ENCODE results near the gene PRPF19. TPM values are rescaled to one million over a fixed set of nuclear protein-coding genes. Genes with fewer than 3 reads are reported as not detected.

The PRPF19 gene
- total and polyA plus RNA-seq, 4 experiments from 2014 or later: 10.8 to 99.2 (median 57.2) TPM

- peaks cover 2 to 9% (median 3%) of the 10 kb centered on the region in 4 donors for H3K4me1 Mint-ChIP-seq
- H3K36me3 ChIP-seq (ENCODE audit: insufficient read depth, low read length): no peaks in the 10 kb centered on the region
- CTCF ChIA-PET (ENCODE audit: partially characterized antibody): no interaction called here
These were observed 32.1 kb upstream of the PRPF19 start for GRCh38 chr11:60938500-60938899.

GRCh38 chr11:60937811-60938210 is 31.4 kb upstream of the PRPF19 start:
- no peak overlapping the region for H3K4me3 ChIP-seq (ENCODE audit: low read length in 2 of 2)
- H3K9me3 Mint-ChIP-seq: no peaks in the 10 kb centered on the region
- no peak overlapping the region for H3K27ac ChIP-seq (ENCODE audit: low read depth, low read length)
- H3K4me3 Mint-ChIP-seq: no peak overlapping the region
- H3K27ac Mint-ChIP-seq: peak overlapping the region in 1 of 7 donors; percentile 8
- no peaks in the 10 kb centered on the region for H3K36me3 Mint-ChIP-seq
- POLR2A ChIA-PET (ENCODE audit: partially characterized antibody): no interaction called here
- DNase-seq: no peak
- peaks cover 0 to 7% of the 10 kb centered on the region in 2 donors for H3K27me3 Mint-ChIP-seq
- no peaks in the 10 kb centered on the region for H3K27me3 ChIP-seq (ENCODE audit: insufficient read depth, low read length)
- peaks cover 2 to 9% (median 3%) of the 10 kb centered on the region in 4 donors for H3K4me1 Mint-ChIP-seq
- intact Hi-C loops (cut with micrococcal nuclease): no loop called here
- CTCF ChIA-PET (ENCODE audit: partially characterized antibody): no interaction called here
- H3K4me1 ChIP-seq (ENCODE audit: insufficient read depth, low read length): no peaks in the 10 kb centered on the region
- H3K9me3 ChIP-seq (ENCODE audit: control insufficient read depth in 1 of 2, low read length in 2 of 2): no peaks in the 10 kb centered on the region
- no peaks in the 10 kb centered on the region for H3K36me3 ChIP-seq (ENCODE audit: insufficient read depth, low read length)

More at GRCh38 chr11:60938500-60938899, 32.1 kb upstream of the PRPF19 start:
- Histone ChIP-seq H3K9me3 (ENCODE audit: control insufficient read depth in 1 of 2, low read length in 2 of 2) (no peaks in the 10 kb centered on the region), H3K4me1 (ENCODE audit: insufficient read depth, low read length) (no peaks in the 10 kb centered on the region), H3K27ac (ENCODE audit: low read depth, low read length) (no peak overlapping the region), H3K4me3 (ENCODE audit: low read length in 2 of 2) (no peak overlapping the region), H3K27me3 (ENCODE audit: insufficient read depth, low read length) (no peaks in the 10 kb centered on the region)
- no peak for DNase-seq
- Mint-ChIP-seq H3K27ac (peak overlapping the region in 1 of 7 donors; percentile 8), H3K27me3 (peaks cover 0 to 7% of the 10 kb centered on the region in 2 donors), H3K9me3 (no peaks in the 10 kb centered on the region), H3K36me3 (no peaks in the 10 kb centered on the region), H3K4me3 (no peak overlapping the region)
- intact Hi-C loops (cut with micrococcal nuclease): no loop called here
- POLR2A ChIA-PET (ENCODE audit: partially characterized antibody): no interaction called here

- Mint-ChIP-seq H3K27ac (peak overlapping the region in 1 of 7 donors; percentile 12), H3K9me3 (no peaks in the 10 kb centered on the region), H3K4me1 (peaks cover 2 to 9% (median 3%) of the 10 kb centered on the region in 4 donors), H3K4me3 (no peak overlapping the region), H3K36me3 (no peaks in the 10 kb centered on the region), H3K27me3 (peaks cover 0 to 7% of the 10 kb centered on the region in 2 donors)
- CTCF ChIA-PET (ENCODE audit: partially characterized antibody): no interaction called here
- no peaks in the 10 kb centered on the region for H3K9me3 ChIP-seq (ENCODE audit: control insufficient read depth in 1 of 2, low read length in 2 of 2)
- no peaks in the 10 kb centered on the region for H3K27me3 ChIP-seq (ENCODE audit: insufficient read depth, low read length)
- H3K4me3 ChIP-seq (ENCODE audit: low read length in 2 of 2): no peak overlapping the region
- POLR2A ChIA-PET (ENCODE audit: partially characterized antibody): no interaction called here
- intact Hi-C loops (cut with micrococcal nuclease): no loop called here
- no peak for DNase-seq
- H3K27ac ChIP-seq (ENCODE audit: low read depth, low read length): no peak overlapping the region
- H3K36me3 ChIP-seq (ENCODE audit: insufficient read depth, low read length): no peaks in the 10 kb centered on the region
- H3K4me1 ChIP-seq (ENCODE audit: insufficient read depth, low read length): no peaks in the 10 kb centered on the region
These were observed 30.8 kb upstream of the PRPF19 start for GRCh38 chr11:60937144-60937527.

DNA sequence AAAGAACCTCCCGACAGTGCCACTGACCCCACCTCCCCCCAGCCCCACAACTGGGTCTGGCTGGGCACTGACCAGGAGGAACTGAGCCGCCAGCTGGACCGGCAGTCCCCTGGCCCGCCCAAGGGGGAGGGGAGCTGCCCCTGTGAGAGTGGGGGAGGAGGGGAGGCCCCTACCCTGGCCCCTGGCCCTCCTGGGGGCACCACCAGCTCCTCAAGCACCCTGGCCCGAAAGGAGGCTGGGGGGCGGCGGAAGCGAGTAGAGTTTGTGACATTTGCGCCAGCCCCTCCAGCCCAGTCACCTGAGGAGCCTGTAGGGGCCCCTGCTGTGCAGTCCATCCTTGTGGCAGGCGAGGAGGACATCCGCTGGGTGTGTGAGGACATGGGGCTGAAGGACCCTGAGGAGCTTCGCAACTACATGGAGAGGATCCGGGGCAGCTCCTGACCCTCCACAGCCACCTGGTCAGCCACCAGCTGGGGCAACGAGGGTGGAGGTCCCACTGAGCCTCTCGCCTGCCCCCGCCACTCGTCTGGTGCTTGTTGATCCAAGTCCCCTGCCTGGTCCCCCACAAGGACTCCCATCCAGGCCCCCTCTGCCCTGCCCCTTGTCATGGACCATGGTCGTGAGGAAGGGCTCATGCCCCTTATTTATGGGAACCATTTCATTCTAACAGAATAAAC is 30.2 kb upstream of the PRPF19 start:
- POLR2A ChIA-PET (ENCODE audit: partially characterized antibody): no interaction called here
- CTCF ChIA-PET (ENCODE audit: partially characterized antibody): no interaction called here
- intact Hi-C loops (cut with micrococcal nuclease): no loop called here

DNA sequence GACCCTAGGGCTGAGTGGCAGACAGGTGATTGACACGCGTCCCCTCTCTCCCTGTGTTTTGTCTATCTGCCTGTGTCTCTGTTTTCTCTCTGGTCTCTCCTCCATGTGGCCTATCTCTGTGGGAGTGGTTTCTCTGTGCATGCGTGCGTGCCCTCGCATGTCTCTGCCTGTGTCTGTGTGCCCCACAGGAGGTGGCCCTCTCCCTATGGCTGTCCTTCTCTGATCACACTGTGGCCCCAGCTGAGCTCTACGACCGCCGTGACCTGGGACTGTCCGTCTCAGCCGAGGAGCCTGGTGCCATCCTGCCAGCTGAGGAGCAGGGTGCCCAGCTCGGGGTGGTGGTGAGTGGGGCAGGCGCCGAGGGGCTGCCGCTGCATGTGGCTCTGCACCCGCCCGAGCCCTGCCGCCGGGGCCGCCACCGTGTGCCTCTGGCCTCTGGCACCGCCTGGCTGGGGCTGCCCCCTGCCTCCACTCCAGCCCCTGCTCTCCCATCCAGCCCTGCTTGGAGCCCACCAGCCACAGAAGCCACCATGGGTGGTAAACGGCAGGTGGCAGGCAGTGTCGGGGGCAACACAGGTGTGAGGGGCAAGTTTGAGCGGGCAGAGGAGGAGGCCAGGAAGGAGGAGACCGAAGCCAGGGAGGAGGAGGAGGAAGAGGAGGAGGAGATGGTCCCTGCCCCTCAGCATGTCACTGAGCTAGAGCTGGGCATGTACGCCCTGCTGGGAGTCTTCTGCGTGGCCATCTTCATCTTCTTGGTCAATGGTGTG is 29.5 kb upstream of the PRPF19 start:
- Histone ChIP-seq H3K9me3 (ENCODE audit: control insufficient read depth in 1 of 2, low read length in 2 of 2) (no peaks in the 10 kb centered on the region), H3K27ac (ENCODE audit: low read depth, low read length) (no peak overlapping the region), H3K27me3 (ENCODE audit: insufficient read depth, low read length) (no peaks in the 10 kb centered on the region), H3K36me3 (ENCODE audit: insufficient read depth, low read length) (no peaks in the 10 kb centered on the region), H3K4me1 (ENCODE audit: insufficient read depth, low read length) (no peaks in the 10 kb centered on the region), H3K4me3 (ENCODE audit: low read length in 2 of 2) (no peak overlapping the region)
- CTCF ChIA-PET (ENCODE audit: partially characterized antibody): no interaction called here
- peaks cover 2 to 9% (median 3%) of the 10 kb centered on the region in 4 donors for H3K4me1 Mint-ChIP-seq
- intact Hi-C loops (cut with micrococcal nuclease): no loop called here
- no peaks in the 10 kb centered on the region for H3K9me3 Mint-ChIP-seq
- H3K36me3 Mint-ChIP-seq: no peaks in the 10 kb centered on the region
- H3K27ac Mint-ChIP-seq: peak overlapping the region in 1 of 7 donors; percentile 72
- H3K4me3 Mint-ChIP-seq: no peak overlapping the region
- POLR2A ChIA-PET (ENCODE audit: partially characterized antibody): no interaction called here
- no peak for DNase-seq
- H3K27me3 Mint-ChIP-seq: peaks cover 0 to 10% of the 10 kb centered on the region in 2 donors

More for the DNA sequence above, 30.2 kb upstream of the PRPF19 start:
- Mint-ChIP-seq H3K4me1 (peaks cover 2 to 9% (median 3%) of the 10 kb centered on the region in 4 donors), H3K4me3 (no peak overlapping the region), H3K27me3 (peaks cover 0 to 7% of the 10 kb centered on the region in 2 donors), H3K36me3 (no peaks in the 10 kb centered on the region), H3K9me3 (no peaks in the 10 kb centered on the region), H3K27ac (no peak overlapping the region)
- no peak for DNase-seq
- no peak overlapping the region for H3K4me3 ChIP-seq (ENCODE audit: low read length in 2 of 2)
- H3K27ac ChIP-seq (ENCODE audit: low read depth, low read length): no peak overlapping the region
- H3K27me3 ChIP-seq (ENCODE audit: insufficient read depth, low read length): no peaks in the 10 kb centered on the region
- no peaks in the 10 kb centered on the region for H3K9me3 ChIP-seq (ENCODE audit: control insufficient read depth in 1 of 2, low read length in 2 of 2)
- H3K4me1 ChIP-seq (ENCODE audit: insufficient read depth, low read length): no peaks in the 10 kb centered on the region
- H3K36me3 ChIP-seq (ENCODE audit: insufficient read depth, low read length): no peaks in the 10 kb centered on the region

DNA sequence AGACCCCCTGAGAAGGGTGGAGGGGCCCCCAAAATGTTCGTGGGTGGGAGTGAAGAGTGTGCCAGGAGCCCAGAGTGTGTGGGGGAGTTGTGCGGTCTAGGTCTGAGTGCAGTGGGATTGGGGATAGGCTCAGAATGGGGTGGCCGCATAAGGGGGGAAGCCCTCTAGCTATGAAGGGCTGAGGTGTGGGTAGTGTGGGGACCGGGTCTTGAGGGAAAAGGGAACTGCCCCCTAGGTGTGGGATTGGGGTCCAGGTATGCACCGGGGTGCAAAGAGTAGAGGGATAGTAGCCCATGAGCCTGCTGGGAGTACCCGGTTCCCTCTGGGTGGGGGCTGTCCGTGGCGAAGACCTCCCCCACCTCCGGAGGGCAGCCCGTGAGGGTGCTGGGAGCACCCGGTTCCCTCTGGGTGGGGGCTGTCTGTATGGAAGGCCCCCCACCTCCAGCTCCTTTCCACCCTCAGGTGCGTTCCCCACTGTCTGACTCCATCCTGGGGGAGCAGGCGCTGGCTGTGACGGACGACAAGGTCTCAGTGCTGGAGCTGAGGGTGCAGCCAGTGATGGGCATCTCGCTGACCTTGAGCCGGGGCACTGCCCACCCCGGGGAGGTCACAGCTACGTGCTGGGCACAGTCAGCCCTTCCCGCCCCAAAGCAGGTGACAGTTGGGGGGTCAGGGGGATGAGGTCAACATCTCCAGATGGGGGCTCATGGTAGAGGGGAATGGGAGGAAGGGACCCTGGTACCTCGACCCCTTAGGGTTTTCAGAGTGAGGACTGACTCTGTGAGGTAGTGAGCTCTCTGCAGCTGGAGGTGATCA is 28.6 kb upstream of the PRPF19 start:
- Mint-ChIP-seq H3K36me3 (no peaks in the 10 kb centered on the region), H3K27me3 (peaks cover 0 to 10% of the 10 kb centered on the region in 2 donors)
- intact Hi-C loops (cut with micrococcal nuclease): no loop called here

More for the DNA sequence above, 28.6 kb upstream of the PRPF19 start:
- ChIA-PET POLR2A (ENCODE audit: partially characterized antibody) (interaction anchor here (0.5 kb wide), 1 partner anchor 178 kb away, joined by 3 read pairs; no protein-coding TSS in a partner anchor), CTCF (ENCODE audit: partially characterized antibody) (no interaction called here)
- H3K27ac ChIP-seq (ENCODE audit: low read depth, low read length): no peak overlapping the region
- no peaks in the 10 kb centered on the region for H3K9me3 Mint-ChIP-seq
- H3K9me3 ChIP-seq (ENCODE audit: control insufficient read depth in 1 of 2, low read length in 2 of 2): no peaks in the 10 kb centered on the region
- H3K27me3 ChIP-seq (ENCODE audit: insufficient read depth, low read length): no peaks in the 10 kb centered on the region
- no peak for DNase-seq
- no peak overlapping the region for H3K4me3 ChIP-seq (ENCODE audit: low read length in 2 of 2)
- H3K36me3 ChIP-seq (ENCODE audit: insufficient read depth, low read length): no peaks in the 10 kb centered on the region
- no peak overlapping the region for H3K4me3 Mint-ChIP-seq
- H3K27ac Mint-ChIP-seq: peak overlapping the region in 1 of 7 donors; percentile 72
- no peaks in the 10 kb centered on the region for H3K4me1 ChIP-seq (ENCODE audit: insufficient read depth, low read length)
- H3K4me1 Mint-ChIP-seq: peaks cover 1 to 6% (median 1%) of the 10 kb centered on the region in 4 donors
